ENCODE measurements around the gene COLEC12.

DNA sequence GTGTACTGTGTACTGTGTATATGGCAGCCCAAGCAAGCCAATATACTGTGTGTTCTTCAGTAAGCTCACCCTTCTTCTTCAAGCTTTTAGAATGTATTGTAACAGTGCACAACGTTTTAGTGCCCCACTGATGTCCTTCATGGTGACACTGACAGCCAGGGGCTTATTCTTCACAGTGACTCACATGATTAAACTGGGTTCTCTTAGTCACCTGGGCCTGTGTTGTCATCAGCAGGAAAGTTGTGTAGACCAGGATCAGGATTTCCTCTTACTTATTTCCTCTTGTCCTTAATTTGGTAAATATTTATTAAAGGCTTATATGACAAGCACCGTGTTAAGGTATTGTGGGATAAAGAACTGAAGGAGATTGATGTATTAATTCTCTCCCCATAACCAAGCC, 164.8 kb downstream of the COLEC12 start:
- TF ChIP-seq, protein P1, sequence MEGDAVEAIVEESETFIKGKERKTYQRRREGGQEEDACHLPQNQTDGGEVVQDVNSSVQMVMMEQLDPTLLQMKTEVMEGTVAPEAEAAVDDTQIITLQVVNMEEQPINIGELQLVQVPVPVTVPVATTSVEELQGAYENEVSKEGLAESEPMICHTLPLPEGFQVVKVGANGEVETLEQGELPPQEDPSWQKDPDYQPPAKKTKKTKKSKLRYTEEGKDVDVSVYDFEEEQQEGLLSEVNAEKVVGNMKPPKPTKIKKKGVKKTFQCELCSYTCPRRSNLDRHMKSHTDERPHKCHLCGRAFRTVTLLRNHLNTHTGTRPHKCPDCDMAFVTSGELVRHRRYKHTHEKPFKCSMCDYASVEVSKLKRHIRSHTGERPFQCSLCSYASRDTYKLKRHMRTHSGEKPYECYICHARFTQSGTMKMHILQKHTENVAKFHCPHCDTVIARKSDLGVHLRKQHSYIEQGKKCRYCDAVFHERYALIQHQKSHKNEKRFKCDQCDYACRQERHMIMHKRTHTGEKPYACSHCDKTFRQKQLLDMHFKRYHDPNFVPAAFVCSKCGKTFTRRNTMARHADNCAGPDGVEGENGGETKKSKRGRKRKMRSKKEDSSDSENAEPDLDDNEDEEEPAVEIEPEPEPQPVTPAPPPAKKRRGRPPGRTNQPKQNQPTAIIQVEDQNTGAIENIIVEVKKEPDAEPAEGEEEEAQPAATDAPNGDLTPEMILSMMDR (IDR thresholded peaks at IDR 0.05), result no peak
- no peak for TF ChIP-seq POLR2A (IDR thresholded peaks at IDR 0.05)

Data from thyroid gland (tissue), 4 donors.